HG03342 (cell line): ENCODE measurements around the gene ERMAP.
"Not testable (repeated sequence)": the region's sequence is repeated elsewhere in the genome, so short reads cannot be mapped to it uniquely, and the experiment has no call there.

Experiments used
- ATAC-seq: cut with Tn5 transposase; IDR thresholded peaks from one replicate; pipeline ENCODE4 v1.9.1; 2021; ENCODE audit warnings: mild to moderate bottlenecking, moderate library complexity; ENCODE audit not compliant: unreplicated experiment

ERMAP gene

GRCh38 chr1:42807056-42807668 is 9.8 kb upstream of the ERMAP start:
- ATAC-seq: no peak

GRCh38 chr1:42814815-42815214 is 2.1 kb upstream of the ERMAP start:
- ATAC-seq: not testable (repeated sequence)

GRCh38 chr1:42815941-42816584 is 859 bp upstream of the ERMAP start:
- peak; percentile 7 for ATAC-seq

GRCh38 chr1:42817440-42817767 is 482 bp downstream of the ERMAP start:
- no peak for ATAC-seq

- no peak for ATAC-seq
Measured at GRCh38 chr1:42817976-42818375, 1.1 kb downstream of the ERMAP start.

GRCh38 chr1:42820813-42821212 is 3.9 kb downstream of the ERMAP start:
- no peak for ATAC-seq

- no peak for ATAC-seq
Measured at GRCh38 chr1:42821690-42822089, 4.8 kb downstream of the ERMAP start.

- ATAC-seq: no peak
Measured at GRCh38 chr1:42822800-42823392, 6.0 kb downstream of the ERMAP start.

GRCh38 chr1:42824481-42825035 is 7.6 kb downstream of the ERMAP start:
- no peak for ATAC-seq

GRCh38 chr1:42825036-42825851 is 8.3 kb downstream of the ERMAP start:
- no peak for ATAC-seq

GRCh38 chr1:42830631-42831030 is 13.7 kb downstream of the ERMAP start:
- ATAC-seq: no peak

GRCh38 chr1:42831273-42831672 is 14.4 kb downstream of the ERMAP start:
- ATAC-seq: no peak

GRCh38 chr1:42832641-42833240 is 15.8 kb downstream of the ERMAP start:
- ATAC-seq: no peak

- ATAC-seq: no peak
Measured at GRCh38 chr1:42833981-42834380, 17.1 kb downstream of the ERMAP start.

GRCh38 chr1:42834803-42835202 is 17.9 kb downstream of the ERMAP start:
- ATAC-seq: no peak

- no peak for ATAC-seq
Measured at GRCh38 chr1:42835422-42835821, 18.5 kb downstream of the ERMAP start.

GRCh38 chr1:42837709-42838108 is 20.8 kb downstream of the ERMAP start:
- no peak for ATAC-seq

GRCh38 chr1:42838482-42839190 is 21.7 kb downstream of the ERMAP start:
- ATAC-seq: no peak

GRCh38 chr1:42841010-42841409 is 24.1 kb downstream of the ERMAP start:
- ATAC-seq: no peak

GRCh38 chr1:42841440-42842147 is 24.7 kb downstream of the ERMAP start:
- ATAC-seq: no peak
